Lower lobe of right lung (tissue), 2 donors: Measurements from ENCODE around the gene ZCWPW1. TPM values are rescaled to one million over a fixed set of nuclear protein-coding genes. Genes with fewer than 3 reads are reported as not detected.
A peak's percentile ranks its signal among the peaks of the same experiment; 100 is the strongest.

Source experiments
- ATAC-seq, 2 donors: fragments of 200-7000 bp; cut with Tn5 transposase; one replicate each; pipeline ENCODE4 v1.9.1; 2020 to 2022; ENCODE audit warnings: mild to moderate bottlenecking in 2 of 2, moderate library complexity in 2 of 2
- DNase-seq: peaks from one replicate; pipeline ENCODE4 v3.0.0-alpha.2; 2020
- H3K27ac ChIP-seq: fragments of 200-600 bp; one replicate; pipeline ENCODE4 v1.8.0; 2022
- H3K27me3 ChIP-seq: fragments of 200-600 bp; one replicate; pipeline ENCODE4 v1.8.0; 2022; ENCODE audit warnings: low read depth
- H3K36me3 ChIP-seq: fragments of 200-600 bp; one replicate; pipeline ENCODE4 v1.8.0; 2022; ENCODE audit warnings: mild to moderate bottlenecking
- H3K4me1 ChIP-seq: fragments of 200-600 bp; one replicate; pipeline ENCODE4 v1.8.0; 2022
- H3K4me3 ChIP-seq: fragments of 200-600 bp; one replicate; pipeline ENCODE4 v1.8.0; 2022; ENCODE audit warnings: mild to moderate bottlenecking
- H3K9me3 ChIP-seq: fragments of 200-600 bp; one replicate; pipeline ENCODE4 v1.8.0; 2022
- intact Hi-C: fragments of 100-400 bp; cut with DNase I; formaldehyde crosslinking; loops from one replicate; pipeline ENCODE4 v1.11.0; 2022
- total RNA-seq: library from RNA; stranded (reverse); fragmentation: NEBNext Ultra II Directional; extraction: Animal tissue kit (Norgen Biotek cat#: 25700); gene quantifications from one replicate; pipeline ENCODE4 v1.2.1, GENCODE V29; 2021
- TF ChIP-seq, protein P1 (sequence below): fragments of 200-600 bp; IDR thresholded peaks from one replicate; pipeline ENCODE4 v1.8.0; 2022; ENCODE audit warnings: antibody characterized with exemption, mild to moderate bottlenecking
- donor health status: DM: no; HTN: yes; CAD: no; lungs with severe emphysema.

ZCWPW1 gene
- total RNA-seq, 1 donor from 2014 or later: 4.9 TPM

DNA sequence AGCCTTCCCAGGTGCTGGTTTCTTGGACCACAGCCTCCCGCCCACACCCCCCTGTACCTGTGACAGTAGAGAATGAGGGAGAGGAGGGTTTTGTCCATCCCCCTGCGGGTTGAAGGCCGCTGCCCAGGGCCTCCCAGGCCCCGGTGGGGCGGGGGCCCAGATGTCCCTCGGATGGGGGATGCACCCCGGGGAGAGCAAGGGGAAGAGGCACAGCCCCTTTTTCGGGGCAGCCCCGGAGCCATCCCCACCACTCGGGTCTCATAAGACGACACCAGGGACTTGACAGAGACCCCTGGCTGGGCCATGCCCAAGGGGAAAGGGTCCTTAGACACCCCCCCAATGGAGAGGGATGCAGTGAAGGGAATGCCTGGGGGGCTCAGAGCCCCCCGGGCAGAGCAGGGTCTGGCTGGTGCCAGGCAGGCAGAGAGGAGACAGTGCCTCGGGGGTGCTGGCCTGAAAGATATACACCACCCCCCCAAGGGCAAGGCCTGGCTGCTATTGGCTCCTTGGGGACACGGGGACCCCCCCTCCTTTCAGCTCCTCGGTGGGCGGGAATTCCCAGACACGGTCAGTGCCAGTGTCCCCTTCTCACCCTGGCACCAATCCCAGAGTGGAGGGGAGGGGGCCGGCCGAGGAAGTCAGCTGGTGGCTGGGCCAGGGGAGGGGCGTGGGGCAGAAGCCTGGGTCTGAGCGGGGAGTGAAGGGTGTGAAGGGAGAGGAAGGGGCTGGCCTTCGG lies 39.3 kb upstream of the ZCWPW1 start:
- no peak overlapping the region for H3K27ac ChIP-seq
- H3K4me1 ChIP-seq: peaks cover 28% of the 10 kb centered on the region
- no peak overlapping the region for H3K4me3 ChIP-seq
- H3K36me3 ChIP-seq: peaks cover 47% of the 10 kb centered on the region
- H3K9me3 ChIP-seq: no peaks in the 10 kb centered on the region
- TF ChIP-seq, protein P1, sequence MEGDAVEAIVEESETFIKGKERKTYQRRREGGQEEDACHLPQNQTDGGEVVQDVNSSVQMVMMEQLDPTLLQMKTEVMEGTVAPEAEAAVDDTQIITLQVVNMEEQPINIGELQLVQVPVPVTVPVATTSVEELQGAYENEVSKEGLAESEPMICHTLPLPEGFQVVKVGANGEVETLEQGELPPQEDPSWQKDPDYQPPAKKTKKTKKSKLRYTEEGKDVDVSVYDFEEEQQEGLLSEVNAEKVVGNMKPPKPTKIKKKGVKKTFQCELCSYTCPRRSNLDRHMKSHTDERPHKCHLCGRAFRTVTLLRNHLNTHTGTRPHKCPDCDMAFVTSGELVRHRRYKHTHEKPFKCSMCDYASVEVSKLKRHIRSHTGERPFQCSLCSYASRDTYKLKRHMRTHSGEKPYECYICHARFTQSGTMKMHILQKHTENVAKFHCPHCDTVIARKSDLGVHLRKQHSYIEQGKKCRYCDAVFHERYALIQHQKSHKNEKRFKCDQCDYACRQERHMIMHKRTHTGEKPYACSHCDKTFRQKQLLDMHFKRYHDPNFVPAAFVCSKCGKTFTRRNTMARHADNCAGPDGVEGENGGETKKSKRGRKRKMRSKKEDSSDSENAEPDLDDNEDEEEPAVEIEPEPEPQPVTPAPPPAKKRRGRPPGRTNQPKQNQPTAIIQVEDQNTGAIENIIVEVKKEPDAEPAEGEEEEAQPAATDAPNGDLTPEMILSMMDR: no peak
- no peak for ATAC-seq
- intact Hi-C loops: no loop called here
- H3K27me3 ChIP-seq: no peaks in the 10 kb centered on the region
- DNase-seq: no peak

DNA sequence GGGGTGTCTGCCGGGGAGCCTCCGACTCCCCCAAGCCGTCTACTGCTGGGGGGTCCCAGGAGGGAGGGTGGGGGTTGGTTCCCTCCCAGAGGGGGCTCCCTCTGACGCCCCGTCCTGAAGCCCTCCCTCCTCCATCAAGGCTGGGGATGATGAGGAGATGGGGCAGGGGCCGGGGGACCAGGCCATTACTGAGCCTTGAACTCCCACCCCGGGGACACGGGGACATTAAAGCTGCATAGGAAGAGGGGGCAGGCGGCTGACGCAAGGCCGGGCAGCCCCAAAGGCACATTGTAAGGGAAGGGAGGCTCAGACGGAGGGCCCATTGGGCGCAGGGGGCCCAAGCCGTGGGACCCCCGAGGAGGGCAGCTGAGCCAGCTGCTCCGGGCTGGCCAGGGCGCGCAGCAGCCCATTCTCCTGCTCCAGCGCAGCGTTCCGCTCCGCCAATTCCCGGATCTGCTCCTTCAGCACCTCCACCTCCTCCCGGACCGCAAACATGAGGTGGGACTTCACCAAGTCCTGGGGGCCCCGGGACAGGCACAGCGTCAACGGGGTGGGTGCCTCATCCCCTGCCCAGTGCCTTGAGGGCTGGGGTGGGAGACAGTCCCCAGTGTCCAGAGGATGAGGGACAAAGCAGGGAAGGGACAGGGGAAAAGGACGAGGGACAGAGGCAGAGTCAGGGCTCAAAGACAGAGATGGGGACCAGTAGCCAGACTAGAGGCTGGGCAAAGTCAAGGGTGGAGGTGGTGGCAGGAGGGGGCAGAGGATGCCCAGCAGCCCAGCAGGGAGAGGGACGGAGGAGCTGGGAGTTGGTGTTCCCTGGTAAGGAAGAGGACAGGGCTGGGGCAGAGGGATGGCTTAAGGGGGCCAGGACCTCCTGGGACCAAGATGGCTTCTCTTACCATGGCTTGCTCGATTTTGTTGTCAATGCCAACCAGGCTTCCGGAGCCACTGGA lies 38.4 kb upstream of the ZCWPW1 start:
- DNase-seq: no peak
- H3K9me3 ChIP-seq: no peaks in the 10 kb centered on the region
- no peak for ATAC-seq
- peaks cover 23% of the 10 kb centered on the region for H3K4me1 ChIP-seq
- no peaks in the 10 kb centered on the region for H3K27me3 ChIP-seq
- TF ChIP-seq, protein P1: no peak
- intact Hi-C loops: no loop called here
- H3K36me3 ChIP-seq: peaks cover 47% of the 10 kb centered on the region
- no peak overlapping the region for H3K4me3 ChIP-seq
- no peak overlapping the region for H3K27ac ChIP-seq

DNA sequence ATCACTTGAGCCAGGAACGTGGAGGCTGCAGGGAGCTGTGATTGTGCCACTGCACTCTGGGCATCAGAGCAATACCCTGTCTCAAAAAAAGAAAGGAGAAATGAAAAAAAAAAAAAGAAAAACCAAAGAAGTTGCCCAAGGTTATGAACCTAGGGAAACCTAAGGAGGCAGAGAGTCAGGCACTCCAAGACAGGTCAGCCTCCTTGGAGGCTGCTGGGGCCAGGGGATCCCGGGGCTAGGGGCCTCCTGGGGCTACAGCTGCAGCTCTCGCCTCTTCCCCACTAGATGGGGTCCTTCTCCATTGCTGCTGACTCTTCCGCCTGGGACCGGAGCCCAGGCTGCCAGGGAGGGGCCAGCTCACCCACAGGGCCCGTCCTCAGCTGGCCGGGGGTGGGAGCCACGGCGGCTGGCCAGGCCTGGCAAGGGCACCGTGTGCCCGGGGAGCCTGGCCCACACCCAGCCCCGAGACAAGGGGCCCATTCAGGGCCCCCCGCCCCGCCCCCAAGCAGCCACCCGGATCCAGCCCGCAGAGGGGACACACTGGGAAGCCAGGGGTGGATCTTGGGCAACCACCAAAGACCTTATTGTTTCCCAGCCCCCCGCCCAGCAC lies 37.3 kb upstream of the ZCWPW1 start:
- Histone ChIP-seq H3K9me3 (no peaks in the 10 kb centered on the region), H3K4me1 (peaks cover 23% of the 10 kb centered on the region), H3K27ac (peak overlapping the region; percentile 31), H3K36me3 (peaks cover 42% of the 10 kb centered on the region), H3K27me3 (no peaks in the 10 kb centered on the region), H3K4me3 (no peak overlapping the region)
- ATAC-seq (peak; percentile 85 to 86), DNase-seq (peak; percentile 80)
- TF ChIP-seq, protein P1: peak; percentile 75
- intact Hi-C loops: no loop called here

DNA sequence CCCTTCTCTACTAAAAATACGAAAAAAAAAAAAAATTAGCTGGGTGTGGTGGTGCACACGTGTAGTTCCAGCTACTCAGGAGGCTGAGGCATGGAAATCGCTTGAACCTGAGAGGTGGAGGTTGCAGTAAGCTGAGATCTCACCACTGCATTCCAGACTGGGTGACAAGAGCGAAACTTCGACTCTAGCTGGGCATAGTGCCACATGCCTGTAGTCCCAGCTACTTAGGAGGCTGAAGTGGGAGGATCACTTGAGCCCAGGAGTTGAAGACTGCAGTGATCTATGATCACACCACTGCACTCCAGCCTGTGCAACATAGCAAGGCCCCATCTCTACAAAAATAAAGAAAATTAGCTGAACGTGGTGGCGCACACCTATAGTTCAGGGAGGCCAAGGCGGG lies 36.8 kb upstream of the ZCWPW1 start:
- no peaks in the 10 kb centered on the region for H3K27me3 ChIP-seq
- intact Hi-C loops: no loop called here
- H3K9me3 ChIP-seq: no peaks in the 10 kb centered on the region
- H3K4me1 ChIP-seq: peaks cover 23% of the 10 kb centered on the region
- TF ChIP-seq, protein P1: no peak
- ATAC-seq (peak in 1 of 2 donors; percentile 1), DNase-seq (no peak)
- H3K36me3 ChIP-seq: peaks cover 37% of the 10 kb centered on the region
- H3K27ac ChIP-seq: peak overlapping the region; percentile 31
- H3K4me3 ChIP-seq: no peak overlapping the region

DNA sequence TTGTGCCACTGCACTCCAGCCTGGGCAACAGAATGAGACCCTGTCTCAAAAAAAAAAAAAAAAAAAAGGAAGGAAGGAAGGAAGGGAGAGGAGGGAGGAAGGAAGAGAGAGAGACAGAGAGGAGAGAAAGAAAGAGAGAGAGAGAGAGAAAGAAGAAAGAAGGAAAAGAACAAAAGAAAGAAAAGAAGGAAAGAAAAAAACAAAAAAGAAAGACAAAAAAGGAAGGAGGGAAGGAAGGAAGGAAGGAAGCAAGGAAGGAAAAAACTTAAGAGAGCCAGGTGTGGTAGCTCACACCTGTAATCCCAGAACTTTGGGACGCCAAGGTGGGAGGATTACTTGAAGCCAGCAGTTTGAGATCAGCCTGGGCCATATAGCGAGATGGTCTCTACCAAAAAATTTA lies 36.3 kb upstream of the ZCWPW1 start:
- TF ChIP-seq, protein P1: no peak
- no peak for DNase-seq
- Histone ChIP-seq H3K27me3 (no peaks in the 10 kb centered on the region), H3K4me1 (peaks cover 23% of the 10 kb centered on the region), H3K9me3 (no peaks in the 10 kb centered on the region), H3K4me3 (no peak overlapping the region), H3K27ac (no peak overlapping the region), H3K36me3 (peaks cover 36% of the 10 kb centered on the region)
- no peak for ATAC-seq
- intact Hi-C loops: no loop called here
